Spleen (tissue), 11 donors: ENCODE measurements around the gene ASB13. TPM values are rescaled to one million over a fixed set of nuclear protein-coding genes. Genes with fewer than 3 reads are reported as not detected.

ENCODE experiments used
- DNase-seq: peaks from one replicate; pipeline ENCODE4 v3.0.0-alpha.2; 2020
- H3K27ac ChIP-seq, 8 donors: fragments of 200-600 bp; sonication (generic) in 7 of 8; 1 replicate in 4 of 8; 2 replicates in 4 of 8; pipeline versions ENCODE4 v1.5.0 to v1.8.0; 2016 to 2021; ENCODE audit warnings: inconsistent platforms in 4 of 8, mild to moderate bottlenecking in 4 of 8, moderate library complexity in 1 of 8
- H3K27me3 ChIP-seq, 7 donors: fragments of 200-600 bp; sonication (generic) in 6 of 7; replicated peaks in 1 of 7; 1 replicate in 4 of 7; 2 replicates in 3 of 7; pipeline versions ENCODE4 v1.5.0 to v1.8.0; 2016 to 2021; ENCODE audit warnings: inconsistent platforms in 3 of 7, mild to moderate bottlenecking in 1 of 7
- H3K36me3 ChIP-seq, 6 donors: fragments of 200-600 bp; sonication (generic) in 5 of 6; 1 replicate in 4 of 6; 2 replicates in 2 of 6; pipeline versions ENCODE4 v1.5.0 to v1.8.0; 2016 to 2021; ENCODE audit warnings: inconsistent platforms in 2 of 6
- H3K4me1 ChIP-seq, 6 donors: fragments of 200-600 bp; sonication (generic) in 5 of 6; 1 replicate in 3 of 6; 2 replicates in 3 of 6; pipeline versions ENCODE4 v1.5.0 to v1.8.0; 2016 to 2021; ENCODE audit warnings: inconsistent platforms in 3 of 6
- H3K4me3 ChIP-seq, 8 donors: fragments of 200-600 bp; sonication (generic) in 7 of 8; 1 replicate in 4 of 8; 2 replicates in 4 of 8; pipeline versions ENCODE4 v1.5.0 to v1.8.0; 2016 to 2021; ENCODE audit warnings: inconsistent platforms in 4 of 8, mild to moderate bottlenecking in 4 of 8, moderate library complexity in 2 of 8
- H3K9me3 ChIP-seq, 8 donors: fragments of 200-600 bp; sonication (generic) in 7 of 8; 1 replicate in 4 of 8; 2 replicates in 4 of 8; pipeline versions ENCODE4 v1.5.0 to v1.8.0; 2016 to 2021; ENCODE audit warnings: inconsistent platforms in 4 of 8
- POLR2A ChIP-seq, 3 donors: fragments of 450-650 bp; IDR thresholded peaks; one replicate each; pipeline ENCODE4 v1.5.1; 2017; ENCODE audit warnings: antibody characterized with exemption in 3 of 3, mild to moderate bottlenecking in 1 of 3
- POLR2AphosphoS5 ChIP-seq, 3 donors: sonication (generic); formaldehyde crosslinking; IDR thresholded peaks; one replicate each; pipeline ENCODE4 v1.5.1; 2017; ENCODE audit warnings: antibody characterized with exemption in 3 of 3
- WGBS, 5 donors: extraction: QIAGEN DNeasy Blood & Tissue Kit in 3 of 5; methylation state at CpG; one replicate each; pipeline versions ENCODE4 v1.1.5 to v1.1.7; 2013 to 2018; 5-methylcytosine and 5-hydroxymethylcytosine counted together
- intact Hi-C: fragments of 100-400 bp; cut with DNase I; formaldehyde crosslinking; loops from one replicate; pipeline ENCODE4 v1.15.0; 2023; ENCODE audit warnings: low total_unique reads
- polyA plus RNA-seq, 3 donors: library from polyadenylated mRNA; stranded (reverse); fragments of 200-250 nt; gene quantifications; one replicate each; pipeline ENCODE4 v1.2.1, GENCODE V29; 2013
- total RNA-seq, 7 donors: library from RNA; depleted of rRNA in 3 of 7; stranded (reverse); fragments of >200 nt in 3 of 7; fragmentation: NEBNext Ultra II Directional in 4 of 7; extraction: Animal tissue kit (Norgen Biotek cat#: 25700) in 4 of 7; gene quantifications; one replicate each; pipeline versions ENCODE4 v1.1.0 to v1.2.1, GENCODE V29; 2016 to 2021
- TF ChIP-seq, protein P1 (sequence below), 11 experiments: fragments of 200-600 bp in 7 of 11; fragments of 450-650 bp in 4 of 11; sonication (generic) in 4 of 11; IDR thresholded peaks in 8 of 11; conservative IDR thresholded peaks in 3 of 11; 1 replicate in 7 of 11; 2 replicates in 4 of 11; pipeline versions ENCODE4 v1.4.0 to v1.8.0; 2016 to 2021; ENCODE audit warnings: antibody characterized with exemption in 11 of 11, inconsistent platforms in 4 of 11, mild to moderate bottlenecking in 1 of 11
- donor health status: healthy with polysubstance abuse.
- donor health status: DM: no; HTN: no; CAD: no; lungs with moderate emphysema.
- donor health status: DM: no; HTN: no; CAD: no.
- donor health status: Bipolar disorder and iron deficiency.
- donor health status: healthy.
- donor health status: DM: no; HTN: no; CAD: no.
- donor health status: DM: yes; HTN: yes; CAD: no.

ASB13 gene
- total and polyA plus RNA-seq, 10 donors = 17.0 to 29.6 (median 21.8) TPM

DNA sequence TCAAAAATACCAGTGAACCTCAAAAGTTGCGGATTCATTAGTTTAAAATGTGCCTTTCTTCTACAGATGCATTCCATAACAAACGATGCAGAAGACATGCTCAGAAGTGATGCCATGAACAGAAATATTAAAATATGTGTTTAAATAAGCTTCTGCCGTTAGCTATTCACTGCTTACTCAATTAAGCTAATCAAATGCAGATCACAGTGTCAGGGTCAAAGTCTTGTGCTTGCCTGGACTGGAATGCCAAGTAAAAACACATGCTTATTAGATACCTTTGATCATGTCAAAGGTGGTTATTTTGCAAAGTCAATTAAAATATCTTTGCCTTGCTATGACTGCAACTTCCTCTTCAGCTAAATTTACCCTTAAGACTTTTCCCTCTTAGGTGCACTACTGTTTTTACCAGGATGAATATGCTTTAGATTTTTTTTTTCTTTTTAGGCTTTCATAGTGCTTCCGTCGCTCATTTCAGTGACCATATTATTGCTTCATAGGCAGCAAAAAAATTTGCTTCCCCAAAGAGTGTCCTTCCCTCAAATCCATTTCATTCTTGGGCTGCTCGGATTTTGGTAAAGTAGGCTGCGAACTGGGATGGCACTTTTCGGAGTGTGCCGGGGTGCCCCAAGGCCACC, 905 bp downstream of the ASB13 start:
- 21 to 28% (median 23%) methylated on average over 9 of the region's 9 CpGs for WGBS, 5 donors
- intact Hi-C loops = no loop called here
- Histone ChIP-seq H3K4me3 (peak overlapping the region; percentile 80 to 97 (median 92)), H3K9me3 (no peaks in the 10 kb centered on the region), H3K27ac (peak overlapping the region in 7 of 8 donors; percentile 76 to 85 (median 82)), H3K36me3 (no peaks in the 10 kb centered on the region), H3K4me1 (peaks cover 4 to 58% (median 32%) of the 10 kb centered on the region in 6 donors), H3K27me3 (no peaks in the 10 kb centered on the region)
- TF ChIP-seq, protein P1, sequence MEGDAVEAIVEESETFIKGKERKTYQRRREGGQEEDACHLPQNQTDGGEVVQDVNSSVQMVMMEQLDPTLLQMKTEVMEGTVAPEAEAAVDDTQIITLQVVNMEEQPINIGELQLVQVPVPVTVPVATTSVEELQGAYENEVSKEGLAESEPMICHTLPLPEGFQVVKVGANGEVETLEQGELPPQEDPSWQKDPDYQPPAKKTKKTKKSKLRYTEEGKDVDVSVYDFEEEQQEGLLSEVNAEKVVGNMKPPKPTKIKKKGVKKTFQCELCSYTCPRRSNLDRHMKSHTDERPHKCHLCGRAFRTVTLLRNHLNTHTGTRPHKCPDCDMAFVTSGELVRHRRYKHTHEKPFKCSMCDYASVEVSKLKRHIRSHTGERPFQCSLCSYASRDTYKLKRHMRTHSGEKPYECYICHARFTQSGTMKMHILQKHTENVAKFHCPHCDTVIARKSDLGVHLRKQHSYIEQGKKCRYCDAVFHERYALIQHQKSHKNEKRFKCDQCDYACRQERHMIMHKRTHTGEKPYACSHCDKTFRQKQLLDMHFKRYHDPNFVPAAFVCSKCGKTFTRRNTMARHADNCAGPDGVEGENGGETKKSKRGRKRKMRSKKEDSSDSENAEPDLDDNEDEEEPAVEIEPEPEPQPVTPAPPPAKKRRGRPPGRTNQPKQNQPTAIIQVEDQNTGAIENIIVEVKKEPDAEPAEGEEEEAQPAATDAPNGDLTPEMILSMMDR (IDR thresholded peaks at IDR 0.05 in 8 of 11, conservative IDR thresholded peaks at IDR 0.05 in 3 of 11) = no peak
- TF ChIP-seq POLR2A (IDR thresholded peaks at IDR 0.05) (no peak), POLR2AphosphoS5 (IDR thresholded peaks at IDR 0.05) (no peak)
- DNase-seq = no peak

DNA sequence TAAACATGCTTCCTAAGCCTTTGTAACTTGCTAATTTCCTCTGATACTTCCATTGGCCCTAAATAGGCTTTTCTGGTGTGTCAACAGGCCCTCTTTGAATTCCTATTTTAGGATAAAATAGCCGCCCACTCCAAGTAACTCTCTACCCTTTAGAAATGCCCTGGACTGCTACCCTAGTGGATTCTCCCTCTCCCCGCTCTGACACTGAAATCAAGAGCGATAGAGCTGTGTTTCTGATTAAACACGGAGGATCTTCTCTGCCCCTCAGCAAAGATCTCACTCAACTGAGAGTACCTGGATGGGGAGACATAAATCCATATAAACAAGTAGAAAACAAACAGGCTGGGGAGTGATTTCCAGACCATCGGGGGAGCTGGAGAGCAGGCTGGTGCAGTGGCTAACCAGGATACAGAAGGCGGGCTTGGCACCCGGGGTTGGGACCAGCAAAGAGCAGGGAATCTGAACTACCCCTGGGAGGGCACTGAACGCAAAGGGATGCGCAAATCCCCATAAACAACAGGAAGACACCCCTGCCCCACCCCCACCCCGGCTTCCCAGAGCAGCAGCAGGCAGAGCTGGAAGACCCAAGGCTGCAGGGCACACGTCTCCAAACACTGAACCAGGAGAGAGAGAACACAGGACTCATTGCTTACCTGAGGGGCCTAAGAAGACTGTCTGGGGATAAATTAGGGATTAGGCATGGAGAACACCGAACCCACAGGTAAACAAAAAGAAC, 2.5 kb downstream of the ASB13 start:
- no peak overlapping the region for H3K27ac ChIP-seq
- 70 to 82% (median 79%) methylated on average over 11 to 12 of the region's 12 CpGs for WGBS, 5 donors
- peaks cover 12 to 74% (median 42%) of the 10 kb centered on the region in 6 donors for H3K4me1 ChIP-seq
- TF ChIP-seq POLR2A (IDR thresholded peaks at IDR 0.05) = no peak
- no peak for TF ChIP-seq POLR2AphosphoS5 (IDR thresholded peaks at IDR 0.05)
- TF ChIP-seq, protein P1 (IDR thresholded peaks at IDR 0.05 in 8 of 11, conservative IDR thresholded peaks at IDR 0.05 in 3 of 11) = no peak
- no peak for DNase-seq
- no peak overlapping the region for H3K4me3 ChIP-seq
- no peaks in the 10 kb centered on the region for H3K27me3 ChIP-seq
- H3K36me3 ChIP-seq = no peaks in the 10 kb centered on the region
- H3K9me3 ChIP-seq = no peaks in the 10 kb centered on the region
- intact Hi-C loops = no loop called here

DNA sequence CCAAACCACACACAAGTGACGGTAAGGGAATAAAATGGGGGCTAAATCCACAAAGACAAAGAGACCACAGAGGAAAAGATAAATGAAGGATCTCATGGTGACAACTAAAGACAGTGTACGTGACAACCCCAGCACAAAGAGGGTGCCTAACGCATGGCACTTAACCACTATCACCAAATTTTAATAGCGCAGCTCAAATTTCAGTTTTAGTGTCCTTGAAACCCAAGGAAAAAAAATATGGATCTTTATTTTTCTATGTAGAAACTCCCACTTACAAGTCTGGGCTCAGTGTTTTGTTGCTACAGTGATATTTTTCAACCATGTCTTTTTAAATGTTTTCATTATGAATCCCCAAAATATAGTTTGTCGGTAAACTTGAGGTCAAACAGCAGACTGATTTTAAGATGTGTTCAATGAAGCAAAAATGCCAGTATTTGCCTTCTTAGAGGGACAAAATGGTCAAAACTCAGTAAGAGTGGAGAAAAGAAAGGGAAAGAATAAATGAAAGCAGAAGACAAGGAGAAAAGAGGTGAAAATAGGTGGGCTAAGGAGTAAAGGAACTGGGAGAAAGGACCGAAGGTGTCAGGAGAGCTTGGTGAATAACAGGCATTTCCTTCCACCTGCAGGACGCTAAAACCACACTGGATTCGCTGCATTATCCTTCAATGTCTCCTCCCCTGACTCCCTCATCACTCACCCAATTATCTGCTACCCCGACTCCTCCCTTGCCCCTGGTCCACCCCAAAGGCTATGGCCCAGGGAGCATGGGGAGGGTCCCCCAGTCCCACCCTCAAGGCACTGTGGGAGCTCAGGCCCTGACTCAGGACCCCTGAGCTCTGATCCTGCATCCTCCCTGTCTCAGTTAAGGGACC, 3.5 kb downstream of the ASB13 start:
- H3K27ac ChIP-seq = no peak overlapping the region
- intact Hi-C loops = no loop called here
- no peaks in the 10 kb centered on the region for H3K9me3 ChIP-seq
- no peaks in the 10 kb centered on the region for H3K36me3 ChIP-seq
- TF ChIP-seq POLR2A (IDR thresholded peaks at IDR 0.05) (no peak), POLR2AphosphoS5 (IDR thresholded peaks at IDR 0.05) (no peak)
- TF ChIP-seq, protein P1 (IDR thresholded peaks at IDR 0.05 in 8 of 11, conservative IDR thresholded peaks at IDR 0.05 in 3 of 11) = no peak
- no peaks in the 10 kb centered on the region for H3K27me3 ChIP-seq
- DNase-seq = no peak
- H3K4me3 ChIP-seq = no peak overlapping the region
- peaks cover 12 to 79% (median 42%) of the 10 kb centered on the region in 6 donors for H3K4me1 ChIP-seq
- WGBS, 5 donors = 70 to 77% (median 75%) methylated on average over 9 of the region's 9 CpGs
